SJCRH30 (cell line): ENCODE results near the gene RNF187. TPM values are rescaled to one million over a fixed set of nuclear protein-coding genes. Genes with fewer than 3 reads are reported as not detected.
"Not testable (repeated sequence)": the region's sequence is repeated elsewhere in the genome, so short reads cannot be mapped to it uniquely, and the experiment has no call there.

Experiments used
- DNase-seq, 2 experiments: peaks; one replicate each; pipeline ENCODE4 v3.0.0-alpha.2; 2015 to 2020
- H3K27ac ChIP-seq: fragments of 250-450 bp; sonication (Bioruptor Pico); 2 replicates; pipeline ENCODE4 v1.5.1; 2020; ENCODE audit warnings: mild to moderate bottlenecking, moderate library complexity
- H3K27me3 ChIP-seq: fragments of 250-450 bp; sonication (Bioruptor Pico); 2 replicates; pipeline ENCODE4 v1.5.1; 2020; ENCODE audit warnings: mild to moderate bottlenecking, moderate library complexity
- H3K36me3 ChIP-seq: fragments of 250-450 bp; sonication (Bioruptor Pico); 2 replicates; pipeline ENCODE4 v1.5.1; 2020; ENCODE audit warnings: mild to moderate bottlenecking, moderate library complexity
- H3K4me1 ChIP-seq: fragments of 250-450 bp; sonication (Bioruptor Pico); 2 replicates; pipeline ENCODE4 v1.5.1; 2020; ENCODE audit warnings: mild to moderate bottlenecking, moderate library complexity
- H3K4me3 ChIP-seq: fragments of 250-450 bp; sonication (Bioruptor Pico); 2 replicates; pipeline ENCODE4 v1.5.1; 2020; ENCODE audit warnings: mild to moderate bottlenecking, moderate library complexity
- H3K9me3 ChIP-seq: fragments of 250-450 bp; sonication (Bioruptor Pico); replicated peaks from 2 replicates; pipeline ENCODE4 v1.5.1; 2020; ENCODE audit warnings: mild to moderate bottlenecking, moderate library complexity
- total RNA-seq: library from RNA; depleted of rRNA; stranded (reverse); fragments of >200 nt; shearing (Covaris generic); gene quantifications from 2 replicates; pipeline ENCODE4 v1.2.3, GENCODE V29; 2014

RNF187 gene
- total RNA-seq, 1 experiment from 2014 or later = 65.0 TPM

DNA sequence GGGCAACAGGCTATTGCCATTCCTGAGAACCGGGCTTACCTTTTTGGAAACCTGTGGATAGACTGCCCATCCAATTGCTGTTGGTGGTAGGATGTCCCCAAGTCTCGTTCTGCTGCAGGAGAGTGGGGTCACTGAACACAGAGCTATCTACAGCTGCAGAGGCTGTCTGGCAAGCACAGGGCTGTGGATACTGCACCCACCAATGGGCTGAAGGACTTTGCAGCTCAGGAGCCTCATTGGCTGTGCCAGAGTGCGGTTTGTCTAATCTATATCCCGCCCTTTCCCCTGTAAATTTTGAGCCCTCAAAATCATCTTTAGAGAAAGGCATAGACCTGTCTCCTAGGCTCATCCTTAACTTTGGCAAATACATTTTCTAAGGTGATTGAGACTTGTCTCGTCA lies 15.3 kb downstream of the RNF187 start:
- H3K27ac ChIP-seq = no peak overlapping the region
- no peaks in the 10 kb centered on the region for H3K9me3 ChIP-seq
- DNase-seq = no peak
- no peak overlapping the region for H3K4me3 ChIP-seq
- no peaks in the 10 kb centered on the region for H3K4me1 ChIP-seq
- H3K36me3 ChIP-seq = no peaks in the 10 kb centered on the region
- no peaks in the 10 kb centered on the region for H3K27me3 ChIP-seq

DNA sequence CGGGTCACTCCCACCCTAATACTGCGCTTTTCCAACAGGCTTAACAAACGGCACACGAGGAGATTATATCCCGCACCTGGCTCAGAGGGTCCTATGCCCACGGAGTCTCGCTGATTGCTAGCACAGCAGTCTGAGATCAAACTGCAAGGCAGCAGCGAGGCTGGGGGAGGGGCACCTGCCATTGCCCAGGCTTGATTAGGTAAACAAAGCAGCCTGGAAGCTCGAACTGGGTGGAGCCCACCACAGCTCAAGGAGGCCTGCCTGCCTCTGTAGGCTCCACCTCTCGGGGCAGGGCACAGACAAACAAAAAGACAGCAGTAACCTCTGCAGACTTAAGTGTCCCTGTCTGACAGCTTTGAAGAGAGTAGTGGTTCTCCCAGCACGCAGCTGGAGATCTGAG lies 18.8 kb downstream of the RNF187 start:
- H3K27ac ChIP-seq, H3K9me3 ChIP-seq, H3K4me3 ChIP-seq, DNase-seq, H3K36me3 ChIP-seq, H3K27me3 ChIP-seq, H3K4me1 ChIP-seq: not testable (repeated sequence)

DNA sequence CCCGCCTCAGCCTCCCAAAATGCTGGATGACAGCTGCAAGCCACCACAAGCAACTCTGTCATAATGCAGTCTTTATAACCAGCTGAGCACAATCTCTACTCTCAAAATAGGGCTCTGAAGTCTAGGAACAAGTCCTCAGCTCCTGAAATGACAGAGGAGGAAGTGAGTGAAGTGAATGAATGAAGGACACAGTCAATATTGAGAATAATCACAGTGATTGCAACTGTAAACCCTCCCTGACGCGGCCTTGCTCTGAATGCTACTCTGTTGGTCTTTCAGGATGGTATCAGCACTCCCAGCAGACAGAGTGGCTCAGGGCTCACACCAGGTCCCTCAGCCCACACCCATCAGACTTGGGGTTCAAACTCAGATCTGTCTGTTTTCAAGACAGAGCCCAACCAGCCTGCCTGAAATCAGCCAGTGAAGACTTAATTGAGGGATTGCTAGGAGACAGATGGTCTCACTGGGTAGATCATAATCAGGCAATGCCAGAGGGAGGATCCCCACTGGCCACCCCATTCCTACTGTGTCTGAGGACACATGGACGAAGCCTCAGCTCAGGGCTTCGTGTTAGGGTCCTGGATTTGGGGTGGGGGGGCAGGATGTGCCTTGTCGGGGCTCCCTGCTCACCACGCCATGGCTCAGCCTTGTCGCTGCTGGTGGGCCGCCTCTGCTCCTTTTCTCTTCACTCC lies 20.9 kb downstream of the RNF187 start:
- DNase-seq = no peak
- Histone ChIP-seq H3K4me1 (no peaks in the 10 kb centered on the region), H3K27ac (no peak overlapping the region), H3K9me3 (peaks cover 7% of the 10 kb centered on the region; the same call in 1 of the 2 replicates), H3K4me3 (no peak overlapping the region), H3K36me3 (no peaks in the 10 kb centered on the region), H3K27me3 (no peaks in the 10 kb centered on the region)

DNA sequence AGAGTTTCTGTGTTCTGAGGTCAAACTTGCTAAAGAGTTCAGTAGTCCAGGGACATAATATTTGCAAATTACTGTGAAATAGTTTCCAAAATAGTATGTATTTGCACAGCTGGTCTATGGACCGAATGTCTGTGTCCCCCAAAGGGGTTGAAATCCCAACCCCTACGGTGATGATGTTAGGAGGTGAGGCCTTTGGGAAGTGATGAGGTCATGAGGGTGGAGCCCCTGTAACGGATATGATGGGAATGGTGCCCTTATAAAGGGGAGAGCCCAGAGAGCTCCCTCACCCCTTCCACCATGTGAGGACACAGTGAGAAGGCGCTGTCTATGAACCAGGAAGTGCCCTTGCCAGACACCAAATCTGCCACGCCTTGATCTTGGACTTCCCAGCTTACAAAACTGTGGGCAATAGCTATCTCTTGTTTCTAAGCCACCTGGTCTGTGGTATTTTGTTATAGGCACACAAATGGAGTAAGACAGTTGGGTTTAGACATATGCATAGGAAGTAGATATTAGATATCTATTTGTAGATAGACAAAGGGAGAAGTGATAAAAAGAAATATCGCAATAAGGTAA lies 21.7 kb downstream of the RNF187 start:
- Histone ChIP-seq H3K36me3 (no peaks in the 10 kb centered on the region), H3K9me3 (peaks cover 7% of the 10 kb centered on the region; the same call in 1 of the 2 replicates), H3K4me3 (no peak overlapping the region), H3K27ac (no peak overlapping the region), H3K4me1 (no peaks in the 10 kb centered on the region), H3K27me3 (no peaks in the 10 kb centered on the region)
- DNase-seq = no peak

DNA sequence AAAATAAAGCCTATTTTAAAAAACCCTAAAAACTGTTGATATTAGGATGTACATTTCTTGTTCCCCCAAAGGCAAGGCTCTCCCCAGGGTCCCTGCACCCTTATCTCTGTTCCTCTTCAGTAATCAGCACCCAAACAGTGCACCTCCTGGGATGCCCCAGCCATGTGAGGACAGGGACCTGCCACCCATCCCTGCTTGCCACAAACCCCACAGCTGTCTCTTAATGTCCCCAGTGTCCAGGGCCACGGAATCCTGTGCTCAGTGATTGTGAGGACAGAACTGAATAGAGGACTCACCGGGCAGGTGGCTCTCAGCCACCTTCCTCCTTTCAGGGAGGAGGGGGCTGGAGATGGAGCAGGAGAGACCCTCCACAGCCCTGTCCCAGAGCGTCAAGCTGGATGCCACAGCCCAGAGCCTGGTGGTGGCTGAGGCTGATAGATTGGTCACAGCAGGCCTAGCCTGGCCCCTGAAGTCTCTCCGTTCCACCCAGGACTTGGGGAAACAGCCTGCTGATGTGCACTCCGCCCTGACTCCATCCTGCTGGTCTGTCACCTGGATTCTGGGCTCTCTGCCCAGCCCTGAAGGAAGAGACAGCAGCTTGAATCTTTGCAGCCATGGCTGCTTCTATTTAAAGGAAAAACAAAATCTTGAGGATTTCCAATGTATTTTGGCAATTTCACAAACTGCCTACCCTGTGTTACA lies 23.1 kb downstream of the RNF187 start:
- Histone ChIP-seq H3K27ac (no peak overlapping the region), H3K4me1 (no peaks in the 10 kb centered on the region), H3K27me3 (no peaks in the 10 kb centered on the region), H3K4me3 (no peak overlapping the region), H3K9me3 (peaks cover 7% of the 10 kb centered on the region; the same call in 1 of the 2 replicates), H3K36me3 (no peaks in the 10 kb centered on the region)
- DNase-seq = no peak

DNA sequence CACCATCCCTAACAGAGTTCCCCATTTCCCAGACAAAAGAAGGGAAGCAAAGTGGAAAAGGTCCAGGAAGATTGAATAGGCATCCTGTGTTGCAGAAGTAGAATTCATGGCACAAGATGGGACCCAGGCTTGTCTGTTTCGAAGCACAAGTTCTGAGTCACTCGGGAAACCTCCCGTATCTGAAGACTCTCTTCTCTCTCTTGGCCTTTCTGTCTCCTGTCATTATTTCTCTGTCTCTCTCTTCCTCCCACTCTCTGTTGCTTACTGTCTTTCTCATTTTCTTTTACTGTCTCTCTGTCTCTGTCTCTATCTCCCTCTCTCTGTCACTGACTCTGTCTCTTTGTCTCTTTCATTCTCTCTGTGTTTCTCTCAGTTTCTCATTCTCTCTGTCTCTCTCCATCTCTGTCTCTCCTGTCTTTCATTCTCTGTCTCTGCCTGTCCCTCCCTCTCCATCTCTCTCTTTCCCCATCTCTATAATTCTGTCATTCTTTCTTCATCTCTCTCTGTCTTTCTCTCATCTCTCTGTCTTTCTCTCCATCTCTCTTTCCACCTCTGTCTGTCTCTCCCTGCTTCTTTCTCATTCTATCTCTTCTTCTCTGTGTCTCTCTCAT lies 23.7 kb downstream of the RNF187 start:
- Histone ChIP-seq H3K4me1 (no peaks in the 10 kb centered on the region), H3K9me3 (peaks cover 7% of the 10 kb centered on the region; the same call in 1 of the 2 replicates), H3K36me3 (no peaks in the 10 kb centered on the region), H3K27me3 (no peaks in the 10 kb centered on the region), H3K27ac (no peak overlapping the region), H3K4me3 (no peak overlapping the region)
- DNase-seq = no peak

DNA sequence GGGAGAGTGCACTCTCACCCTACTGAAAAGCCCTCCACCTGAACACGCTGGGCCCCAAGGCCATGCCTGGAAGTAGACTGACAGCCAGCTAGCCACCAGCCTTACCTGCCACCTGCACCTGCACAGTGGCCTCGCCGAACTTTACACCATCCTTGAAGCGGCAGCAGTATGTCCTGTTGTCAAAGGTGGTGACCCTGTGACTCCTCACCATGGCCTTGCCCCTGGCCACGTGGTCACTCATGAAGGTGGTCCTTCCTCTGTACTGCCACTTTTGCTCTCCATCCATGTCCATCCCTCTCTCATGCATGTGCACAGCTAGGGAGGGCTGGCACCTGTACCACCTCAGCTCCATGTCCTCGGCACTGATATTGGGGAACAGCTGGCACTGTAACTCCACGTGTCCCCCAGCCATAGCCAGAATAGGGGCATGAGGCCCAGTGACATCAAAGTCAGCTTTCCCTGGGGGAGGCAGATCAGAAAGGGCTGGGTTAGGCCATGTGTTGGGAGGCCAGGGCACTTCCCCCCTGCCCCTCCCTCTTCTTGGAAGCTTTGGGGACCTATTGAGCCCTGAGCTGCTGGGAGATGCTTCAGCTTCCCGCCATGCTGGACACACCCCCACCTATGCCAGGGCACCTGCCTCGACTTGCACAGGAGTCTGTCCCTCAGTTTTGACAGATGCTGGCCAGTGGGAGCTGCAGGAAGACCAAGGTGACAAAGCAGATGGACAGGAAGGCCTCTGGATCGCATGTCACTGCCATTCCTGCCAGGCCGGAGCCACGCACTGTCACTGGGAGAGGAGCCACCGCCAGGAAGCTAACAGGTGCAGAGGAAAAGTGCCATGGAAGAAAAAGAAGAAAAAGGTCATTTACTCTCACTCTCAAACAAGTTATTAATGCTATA lies 24.6 kb downstream of the RNF187 start:
- Histone ChIP-seq H3K4me3 (no peak overlapping the region), H3K4me1 (no peaks in the 10 kb centered on the region), H3K27ac (no peak overlapping the region), H3K9me3 (peaks cover 7% of the 10 kb centered on the region; the same call in 1 of the 2 replicates), H3K36me3 (no peaks in the 10 kb centered on the region), H3K27me3 (no peaks in the 10 kb centered on the region)
- no peak for DNase-seq

DNA sequence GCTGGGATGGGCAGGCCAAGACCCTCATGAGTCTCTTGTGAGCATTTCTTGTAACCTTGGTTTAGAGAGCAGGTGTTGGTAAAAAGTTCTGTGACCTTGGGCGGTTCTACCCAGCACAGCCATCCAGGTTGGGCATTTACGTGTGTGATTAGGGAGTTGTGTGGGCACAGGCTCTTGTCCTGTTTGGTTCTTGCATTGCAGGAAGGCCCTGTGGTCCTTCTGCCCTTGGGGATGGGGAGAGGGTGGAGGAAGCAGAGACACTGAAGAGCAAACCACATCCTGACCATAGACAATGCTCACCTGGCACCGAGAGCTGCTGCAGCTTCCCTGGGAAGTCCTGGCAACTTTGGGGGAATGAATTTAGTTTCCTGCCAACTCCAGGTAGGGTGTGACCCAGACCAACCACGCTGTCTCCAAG lies 25.6 kb downstream of the RNF187 start:
- Histone ChIP-seq H3K4me1 (no peaks in the 10 kb centered on the region), H3K36me3 (no peaks in the 10 kb centered on the region), H3K27me3 (no peaks in the 10 kb centered on the region), H3K9me3 (peaks cover 7% of the 10 kb centered on the region; the same call in 1 of the 2 replicates), H3K27ac (no peak overlapping the region), H3K4me3 (no peak overlapping the region)
- no peak for DNase-seq

DNA sequence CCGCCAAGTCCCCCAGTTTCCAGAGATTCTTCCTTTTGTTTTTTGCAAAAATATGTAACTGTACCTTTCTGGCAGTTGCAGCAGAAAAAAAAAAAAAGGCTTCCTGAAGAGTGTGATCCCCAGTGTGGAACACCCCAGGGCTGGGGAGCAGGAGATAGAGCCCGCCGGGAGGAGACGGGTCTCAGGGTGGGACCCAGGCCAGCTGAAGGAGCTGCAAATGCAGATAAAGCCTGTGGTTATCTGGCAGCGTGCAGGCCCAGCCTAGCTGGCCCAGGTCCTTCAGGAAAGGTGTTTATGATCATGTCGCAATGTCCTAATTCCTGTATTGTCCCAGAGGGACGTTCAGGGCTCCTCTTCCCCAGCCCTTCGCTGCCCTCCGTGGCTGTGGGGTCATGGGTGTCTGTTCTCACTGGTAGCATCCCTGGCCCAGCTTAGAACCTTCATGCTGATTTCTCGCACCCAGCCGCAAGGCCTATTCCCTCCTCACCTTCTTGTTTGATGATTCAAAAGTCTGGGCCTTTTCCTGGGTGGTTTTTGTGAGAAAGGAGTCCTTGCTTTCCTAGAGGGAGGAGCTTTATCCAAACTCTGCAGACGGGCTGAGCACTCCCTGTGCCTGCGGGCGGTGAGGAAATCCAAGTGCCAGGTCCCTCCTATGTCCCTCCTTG lies 26.2 kb downstream of the RNF187 start:
- H3K36me3 ChIP-seq = no peaks in the 10 kb centered on the region
- peaks cover 2% of the 10 kb centered on the region; the same call in 1 of the 2 replicates for H3K9me3 ChIP-seq
- H3K27me3 ChIP-seq = no peaks in the 10 kb centered on the region
- H3K4me3 ChIP-seq = no peak overlapping the region
- no peaks in the 10 kb centered on the region for H3K4me1 ChIP-seq
- no peak for DNase-seq
- no peak overlapping the region for H3K27ac ChIP-seq

DNA sequence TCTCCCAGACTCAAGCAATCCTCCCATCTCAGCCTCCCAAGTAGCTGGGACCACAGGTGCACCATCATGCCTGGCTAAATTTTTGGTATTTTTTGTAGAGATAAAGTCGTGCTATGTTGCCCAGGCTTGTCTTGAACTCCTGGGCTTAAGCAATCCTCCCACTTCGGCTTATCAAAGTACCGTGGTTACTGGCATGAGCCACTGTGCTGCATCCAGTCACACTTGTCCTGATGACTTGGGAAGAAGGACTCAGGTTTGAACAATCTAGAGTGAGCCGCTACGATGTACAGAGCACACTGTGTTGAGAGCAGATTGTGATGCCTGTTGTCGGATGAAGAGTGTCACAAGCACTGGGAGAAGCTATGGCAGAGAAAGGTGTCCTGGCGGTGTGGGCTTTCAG lies 27.2 kb downstream of the RNF187 start:
- Histone ChIP-seq H3K4me1 (no peaks in the 10 kb centered on the region), H3K9me3 (no peaks in the 10 kb centered on the region), H3K36me3 (no peaks in the 10 kb centered on the region), H3K27ac (no peak overlapping the region), H3K27me3 (no peaks in the 10 kb centered on the region), H3K4me3 (no peak overlapping the region)
- no peak for DNase-seq

DNA sequence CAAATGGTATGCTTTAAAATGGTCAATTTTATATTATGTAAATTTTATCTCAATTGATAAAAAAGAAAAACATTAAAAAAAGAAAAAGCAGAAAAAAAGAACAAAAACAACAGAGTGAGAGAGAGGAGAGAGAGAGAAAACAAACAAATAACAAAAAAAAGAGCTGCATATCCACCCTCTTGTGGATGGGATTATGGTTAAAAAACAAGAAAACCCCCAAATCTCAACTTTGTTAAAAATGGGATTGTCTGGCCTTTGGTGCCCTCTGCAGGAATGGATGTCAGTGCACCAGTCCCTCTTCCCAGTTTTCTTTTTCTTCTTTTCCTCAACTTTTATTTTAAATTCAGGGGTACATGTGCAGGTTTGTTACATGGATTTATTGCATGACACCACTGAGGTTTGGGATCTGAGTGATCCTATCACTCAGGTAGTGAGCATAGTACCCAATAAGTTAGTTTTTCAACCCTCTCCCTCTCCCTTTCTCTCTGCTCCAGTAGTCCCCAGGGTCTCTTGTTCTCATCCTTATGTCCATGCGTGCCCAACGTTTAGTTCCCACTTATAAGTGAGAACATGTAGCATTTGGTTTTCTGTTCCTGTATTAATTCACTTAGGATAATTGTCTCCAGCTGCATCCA lies 28.1 kb downstream of the RNF187 start:
- peak; percentile 33 to 59 for DNase-seq

DNA sequence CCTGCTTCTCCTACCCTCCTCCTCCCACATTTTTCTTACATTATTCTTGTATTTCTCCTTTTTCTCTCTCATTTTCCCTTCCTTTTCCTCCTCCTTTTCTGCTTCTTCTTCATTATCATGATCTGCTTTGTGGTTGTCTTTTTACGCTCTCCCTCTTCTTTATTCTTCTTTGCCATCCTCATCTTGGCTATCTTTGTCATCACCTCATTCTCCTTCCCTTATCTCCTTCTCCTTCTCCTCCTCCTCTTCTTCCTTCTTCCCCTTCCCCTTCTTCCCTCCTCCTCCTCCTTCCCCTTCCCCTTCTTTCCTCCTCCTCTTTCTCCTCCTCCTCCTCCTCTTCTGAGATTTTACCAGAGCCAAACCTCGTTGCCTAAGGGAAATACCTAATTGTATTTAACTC lies 30.5 kb downstream of the RNF187 start:
- no peak overlapping the region for H3K27ac ChIP-seq
- peaks cover 5% of the 10 kb centered on the region for H3K9me3 ChIP-seq
- DNase-seq = no peak
- H3K27me3 ChIP-seq = no peaks in the 10 kb centered on the region
- H3K4me3 ChIP-seq = no peak overlapping the region
- no peaks in the 10 kb centered on the region for H3K4me1 ChIP-seq
- no peaks in the 10 kb centered on the region for H3K36me3 ChIP-seq

More for the DNA sequence above, 28.1 kb downstream of the RNF187 start:
- no peaks in the 10 kb centered on the region for H3K4me1 ChIP-seq
- no peak overlapping the region for H3K4me3 ChIP-seq
- no peaks in the 10 kb centered on the region for H3K36me3 ChIP-seq
- H3K9me3 ChIP-seq = no peaks in the 10 kb centered on the region
- no peak overlapping the region for H3K27ac ChIP-seq
- H3K27me3 ChIP-seq = no peaks in the 10 kb centered on the region

DNA sequence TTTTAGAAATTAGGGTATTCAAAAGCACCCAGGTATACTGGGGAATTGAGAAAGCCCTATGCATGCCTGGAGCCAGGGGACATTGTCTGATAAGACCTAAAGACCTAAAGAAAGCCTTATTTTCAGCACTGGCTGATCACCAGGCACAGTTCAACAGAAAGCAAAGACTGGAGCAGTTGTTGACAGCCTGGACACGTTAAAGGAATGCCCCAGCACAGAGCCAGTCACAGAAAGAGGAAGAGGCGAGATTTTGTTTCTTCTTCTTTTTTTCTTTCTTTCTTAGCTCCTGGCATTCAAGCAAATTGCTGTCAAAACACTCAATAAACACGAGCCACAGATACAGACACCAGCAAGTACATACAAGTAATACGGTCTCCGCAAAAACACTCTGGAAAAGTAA lies 40.4 kb downstream of the RNF187 start:
- no peaks in the 10 kb centered on the region for H3K27me3 ChIP-seq
- peaks cover 4% of the 10 kb centered on the region for H3K9me3 ChIP-seq
- no peak overlapping the region for H3K27ac ChIP-seq
- H3K4me3 ChIP-seq = no peak overlapping the region
- H3K36me3 ChIP-seq = no peaks in the 10 kb centered on the region
- DNase-seq = no peak
- H3K4me1 ChIP-seq = no peaks in the 10 kb centered on the region
